ENCODE measurements around the gene MED7.

The MED7 gene

DNA sequence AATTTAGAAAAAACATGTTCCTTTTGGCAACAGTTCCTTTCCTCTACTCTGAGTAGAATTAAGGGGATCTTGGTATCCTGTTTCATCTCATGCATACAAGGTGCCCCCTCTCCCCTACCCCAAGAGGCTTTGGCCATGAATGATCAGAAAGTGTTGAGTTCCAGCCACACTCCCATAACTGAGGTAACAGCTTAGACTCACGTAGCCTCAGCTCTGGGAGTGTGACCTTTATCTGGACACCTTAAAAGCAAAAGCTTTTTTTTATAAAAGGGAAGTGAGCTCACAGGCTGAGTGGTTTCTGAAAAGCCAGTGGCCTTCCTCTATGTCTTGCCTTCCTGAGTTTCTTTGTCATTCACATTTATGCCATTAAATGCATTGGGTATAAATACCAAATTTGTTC lies 32.9 kb downstream of the MED7 start:
- no peak for DNase-seq (ENCODE audit: low read depth, low spot score)
- no peak overlapping the region for H3K27ac ChIP-seq

DNA sequence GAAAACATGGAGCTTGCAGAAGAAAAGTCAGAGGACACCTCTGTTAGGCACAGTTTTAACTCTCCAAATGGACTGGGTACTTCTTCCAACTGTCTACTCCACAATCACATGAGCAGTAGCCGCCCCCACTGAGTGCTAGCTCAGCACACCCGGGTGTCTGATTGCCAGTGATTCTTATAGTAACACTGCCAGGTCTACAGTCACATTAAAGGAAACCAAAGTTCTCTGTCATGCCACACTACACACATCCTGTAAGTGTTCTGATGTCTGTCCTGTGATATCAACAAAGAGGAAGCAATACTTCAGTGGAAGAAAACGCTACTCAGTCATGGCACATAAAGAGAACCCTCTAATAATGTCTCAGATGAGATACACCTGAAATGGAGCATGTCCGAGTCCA lies 33.7 kb downstream of the MED7 start, which contains the start of gene HAVCR2:
TSS of gene HAVCR2 (minus strand) at position 69 of the 400 bp plus-strand sequence. CDS start at position 8, 61 bp downstream.
- no peak for DNase-seq (ENCODE audit: low read depth, low spot score)
- H3K27ac ChIP-seq = no peak within 1 kb of the TSS

DNA sequence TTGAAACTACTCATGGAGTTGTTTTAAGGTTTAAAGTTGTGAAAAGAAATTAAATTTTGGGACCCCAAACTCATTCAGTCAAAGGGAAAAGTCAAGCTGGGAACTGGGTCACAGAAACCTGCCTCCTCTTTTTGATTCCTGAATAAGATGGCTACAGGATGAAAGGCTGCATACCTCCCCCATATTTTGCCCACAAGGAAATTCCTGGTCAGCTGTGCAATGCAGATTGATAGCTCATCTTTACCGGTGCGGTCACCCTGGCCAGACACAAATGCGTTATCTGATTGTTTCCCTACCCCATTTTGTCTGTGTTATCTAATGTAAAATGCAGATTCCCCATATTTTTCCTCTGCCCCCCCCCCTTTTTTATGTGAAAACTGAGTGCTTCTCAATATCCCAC lies 35.2 kb downstream of the MED7 start:
- no peak overlapping the region for H3K27ac ChIP-seq
- DNase-seq (ENCODE audit: low read depth, low spot score) = no peak

DNA sequence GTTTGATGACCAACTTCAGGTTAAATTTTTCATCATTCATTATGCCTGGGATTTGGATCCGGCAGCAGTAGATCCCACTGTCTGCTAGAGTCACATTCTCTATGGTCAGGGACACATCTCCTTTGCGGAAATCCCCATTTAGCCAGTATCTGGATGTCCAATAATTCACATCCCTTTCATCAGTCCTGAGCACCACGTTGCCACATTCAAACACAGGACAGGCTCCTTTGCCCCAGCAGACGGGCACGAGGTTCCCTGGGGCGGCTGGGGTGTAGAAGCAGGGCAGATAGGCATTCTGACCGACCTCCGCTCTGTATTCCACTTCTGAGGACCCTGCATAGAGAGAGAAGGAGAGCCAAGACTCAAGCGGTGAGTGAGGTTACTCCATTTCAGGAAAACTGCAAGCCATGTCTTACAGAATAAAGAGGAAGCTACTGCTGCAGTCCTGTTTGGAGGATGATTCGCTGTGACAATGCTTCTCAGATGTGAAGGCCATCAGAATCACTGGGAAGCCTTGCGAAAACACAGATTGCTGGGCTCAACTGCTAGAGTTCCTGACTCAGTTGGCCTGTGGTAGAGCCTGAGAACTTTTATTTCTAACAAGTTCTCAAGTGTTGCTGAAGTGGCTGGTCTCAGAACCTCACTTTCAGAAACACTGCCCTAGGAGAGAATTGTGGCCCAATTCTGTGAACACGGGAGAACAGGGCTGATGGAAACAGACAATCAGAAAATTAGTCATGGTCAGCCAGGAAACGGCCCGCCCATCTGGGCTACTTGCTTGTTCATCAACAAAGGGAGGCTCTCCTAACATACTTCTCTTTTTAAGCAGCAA lies 35.8 kb downstream of the MED7 start:
- no peak for DNase-seq (ENCODE audit: low read depth, low spot score)
- H3K27ac ChIP-seq = no peak overlapping the region

DNA sequence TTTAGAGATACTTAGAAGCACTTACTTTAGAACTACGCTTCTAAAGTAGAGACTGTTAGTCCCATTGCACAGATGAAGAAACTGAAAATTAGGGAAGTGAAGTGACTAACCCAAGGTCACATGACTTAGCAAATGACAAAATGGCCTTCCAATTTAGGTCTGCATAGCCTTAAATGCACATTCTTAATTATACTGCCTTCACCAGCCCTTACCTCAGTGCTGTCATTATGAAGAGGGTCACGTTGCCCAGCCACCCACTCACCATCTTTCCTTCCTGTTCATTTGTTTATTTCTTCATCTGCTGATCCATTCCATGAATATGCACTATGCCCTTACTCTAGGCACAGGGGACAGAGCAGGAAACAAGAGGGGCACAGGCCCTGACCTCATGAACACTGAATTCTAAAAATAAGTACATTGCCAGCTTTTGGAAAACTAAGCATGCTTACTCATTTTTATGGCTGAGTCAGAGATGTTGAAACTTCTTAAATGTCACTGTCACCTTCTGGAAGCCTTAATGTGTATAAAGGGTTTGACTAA lies 42.5 kb downstream of the MED7 start:
- H3K27ac ChIP-seq = no peak overlapping the region
- DNase-seq (ENCODE audit: low read depth, low spot score) = no peak

DNA sequence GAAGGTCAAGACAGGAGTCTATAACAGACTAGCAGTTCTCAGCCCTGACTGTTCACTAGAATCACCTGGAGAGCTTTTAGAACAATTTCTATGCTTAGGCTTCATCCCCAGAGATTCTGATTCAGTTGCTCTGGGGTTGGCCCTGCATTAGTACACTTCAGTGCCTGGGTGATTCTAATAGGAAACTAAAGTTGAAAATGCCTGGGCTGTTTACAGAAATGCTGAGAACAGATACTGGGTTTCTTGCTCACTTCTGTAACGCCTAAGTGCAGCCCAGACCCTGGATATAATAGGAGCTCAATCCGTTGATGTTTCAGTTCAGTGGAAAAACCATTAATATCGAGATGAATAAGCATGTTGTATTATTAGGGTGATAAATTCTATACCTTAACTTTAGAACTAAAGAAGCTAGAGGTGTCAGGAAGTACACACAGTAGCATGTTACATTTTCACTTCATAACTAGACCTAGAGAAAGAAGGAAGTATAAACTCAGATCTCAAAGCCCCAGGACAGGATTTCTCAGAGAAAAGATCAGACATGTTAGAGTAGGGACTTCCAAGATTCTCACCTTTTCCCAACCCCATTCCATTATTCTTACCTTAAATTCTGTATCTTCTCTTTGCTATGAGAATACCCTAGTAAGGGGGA lies 54.2 kb downstream of the MED7 start:
- H3K27ac ChIP-seq = no peak overlapping the region
- DNase-seq (ENCODE audit: low read depth, low spot score) = no peak
